NCI-H2081 treated with DMSO at 0.1 percent for 48 hours (cell line): ENCODE results near the gene CTNNBL1.
"Not testable (repeated sequence)": the region's sequence is repeated elsewhere in the genome, so short reads cannot be mapped to it uniquely, and the experiment has no call there.

Experiments
- DNase-seq: peaks from one replicate; lab custom pipeline; 2025; lab: John Stamatoyannopoulos, UW

The CTNNBL1 gene

GRCh38 chr20:37852666-37853065 lies 158.8 kb downstream of the CTNNBL1 start:
- no peak for DNase-seq

GRCh38 chr20:37853823-37854375 lies 160.1 kb downstream of the CTNNBL1 start:
- no peak for DNase-seq

DNA sequence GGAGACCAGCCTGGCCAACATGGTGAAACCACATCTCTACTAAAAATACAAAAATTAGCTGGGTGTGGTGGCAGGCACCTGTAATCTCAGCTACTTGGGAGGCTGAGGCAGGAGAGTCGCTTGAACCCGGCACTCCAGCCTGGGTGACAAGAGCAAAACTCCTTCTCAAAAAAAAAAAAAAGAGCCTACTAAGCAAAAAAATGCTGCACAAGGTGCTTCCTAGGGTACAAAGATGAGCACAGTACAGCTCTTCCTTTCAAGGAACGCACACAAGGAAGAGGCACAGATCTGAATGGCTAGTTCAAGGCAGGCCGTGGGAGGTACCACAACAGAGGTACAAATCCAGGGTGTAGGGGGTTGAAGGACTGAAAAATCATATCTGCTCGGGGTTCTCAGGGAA lies 162.2 kb downstream of the CTNNBL1 start:
- DNase-seq, result not testable (repeated sequence)

DNA sequence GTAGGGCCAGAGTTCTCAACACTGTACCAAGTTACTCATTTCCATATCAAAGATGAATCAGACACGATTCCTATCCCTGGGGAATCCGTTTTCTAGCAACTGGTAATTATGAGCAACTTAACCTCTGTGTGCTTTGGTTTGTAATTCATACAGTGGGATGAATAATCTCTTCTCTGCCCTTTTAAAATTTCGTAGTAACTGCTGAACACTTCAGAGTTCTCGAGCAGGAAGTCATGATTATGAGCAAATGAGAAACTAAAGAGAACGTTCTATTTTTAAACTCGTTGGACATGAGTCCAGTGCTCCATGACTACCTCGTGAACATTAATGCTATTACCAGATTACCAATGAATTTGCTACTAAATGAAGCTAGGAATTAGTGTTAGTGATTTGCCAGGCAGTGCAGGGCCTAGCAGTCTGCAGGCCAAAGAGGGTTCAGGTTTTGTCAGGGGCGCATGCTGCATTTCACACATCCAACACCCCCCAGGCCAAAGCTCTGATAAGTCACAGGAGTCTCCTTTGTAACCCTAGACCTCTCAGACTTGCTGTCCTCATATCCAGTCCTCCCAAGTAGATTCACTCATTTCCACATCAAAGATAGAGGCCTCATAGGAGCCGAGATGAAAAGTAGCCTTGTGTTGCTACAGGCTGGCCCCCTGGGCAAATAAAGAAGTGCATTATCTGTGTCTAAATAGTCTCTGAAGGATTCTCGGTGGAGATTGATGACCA lies 163.3 kb downstream of the CTNNBL1 start:
- no peak for DNase-seq

GRCh38 chr20:37859406-37860171 lies 165.8 kb downstream of the CTNNBL1 start:
- no peak for DNase-seq

- DNase-seq, result no peak
Observed at GRCh38 chr20:37863289-37863688, 169.5 kb downstream of the CTNNBL1 start.

DNA sequence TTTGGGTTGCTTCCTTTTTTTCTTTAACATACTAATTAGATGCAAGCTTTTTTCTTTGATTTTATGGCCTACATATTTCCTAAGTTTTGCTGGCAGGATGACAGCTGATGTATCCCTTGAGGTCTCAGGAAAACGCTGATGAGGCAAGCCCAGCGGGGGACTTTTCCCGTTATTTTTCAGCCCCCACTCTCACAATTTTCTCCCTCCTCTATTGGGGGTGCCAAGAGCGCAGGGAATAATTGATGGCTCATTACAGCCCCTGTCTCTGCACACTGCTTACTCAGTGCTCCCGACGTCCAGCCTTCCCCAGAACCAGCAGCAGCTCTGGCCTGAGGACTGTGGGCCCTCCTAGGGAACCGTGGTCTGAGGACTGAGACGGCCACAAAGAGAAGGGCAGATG lies 170.5 kb downstream of the CTNNBL1 start:
- DNase-seq, result no peak

DNA sequence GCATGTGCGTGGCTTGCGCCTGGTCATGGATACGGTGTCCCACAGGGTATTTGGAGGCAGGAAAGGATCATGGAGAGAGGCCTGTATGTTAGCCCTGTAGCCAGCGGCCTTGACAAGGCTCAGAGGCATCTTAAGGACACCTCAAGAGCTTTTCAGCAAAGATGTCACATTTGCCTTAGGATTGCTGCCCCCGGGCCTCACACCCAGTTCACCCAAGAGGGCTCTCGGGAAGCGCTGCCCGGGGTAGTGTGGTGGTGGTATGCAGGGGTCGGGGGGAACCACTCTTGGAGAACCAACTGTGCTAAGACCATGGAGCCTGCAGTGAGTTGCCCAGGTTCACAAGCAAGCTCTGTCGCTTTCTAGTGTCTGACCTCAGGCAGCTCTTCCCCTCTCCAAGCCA lies 172.2 kb downstream of the CTNNBL1 start:
- DNase-seq, result no peak

DNA sequence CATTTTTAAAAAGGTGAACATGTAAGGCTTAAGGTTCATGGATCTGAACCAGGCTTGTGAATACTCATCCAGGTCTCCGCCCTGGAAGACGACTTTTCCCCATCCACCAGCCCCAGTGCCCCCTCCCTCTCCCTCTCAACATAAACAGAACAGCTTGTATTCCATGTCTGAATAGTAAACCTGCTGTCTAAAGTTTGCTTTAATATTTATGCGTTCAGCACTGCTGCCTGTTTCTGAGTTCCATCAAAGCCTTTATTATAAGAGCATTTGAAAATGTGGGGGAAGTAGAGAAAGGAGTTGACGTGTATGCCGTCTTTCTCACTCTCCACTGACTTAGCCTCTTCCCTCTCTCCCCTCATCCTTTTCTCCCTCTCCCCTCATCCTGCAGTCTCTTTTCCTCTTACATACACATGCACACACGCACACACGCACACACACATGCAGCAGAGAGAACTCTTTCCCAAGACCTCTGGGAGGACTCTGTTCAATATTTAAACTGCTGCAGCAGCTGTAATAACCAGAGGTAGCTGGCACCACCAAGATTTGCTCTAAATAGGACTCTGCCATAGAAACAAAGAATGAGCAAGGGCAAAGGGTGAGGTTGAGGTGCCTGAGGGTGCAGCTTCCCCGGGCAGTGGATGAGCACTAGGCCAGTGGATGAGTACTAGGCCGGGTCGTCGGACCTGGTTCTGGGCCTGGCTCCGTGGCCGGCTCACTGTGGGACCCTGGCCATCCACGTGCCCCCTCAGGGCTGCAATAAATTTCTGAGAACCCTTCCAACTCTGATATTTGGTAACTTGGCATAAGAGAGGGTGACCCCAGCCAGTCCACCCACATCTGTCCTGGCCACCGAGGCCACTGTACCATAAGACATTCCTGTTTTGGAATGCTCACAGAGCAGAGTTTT lies 173.7 kb downstream of the CTNNBL1 start:
- DNase-seq, result no peak

GRCh38 chr20:37868851-37869333 lies 175.1 kb downstream of the CTNNBL1 start:
- no peak for DNase-seq

GRCh38 chr20:37869334-37869861 lies 175.6 kb downstream of the CTNNBL1 start:
- DNase-seq, result no peak

- no peak for DNase-seq
Observed at GRCh38 chr20:37870294-37870693, 176.5 kb downstream of the CTNNBL1 start.

DNA sequence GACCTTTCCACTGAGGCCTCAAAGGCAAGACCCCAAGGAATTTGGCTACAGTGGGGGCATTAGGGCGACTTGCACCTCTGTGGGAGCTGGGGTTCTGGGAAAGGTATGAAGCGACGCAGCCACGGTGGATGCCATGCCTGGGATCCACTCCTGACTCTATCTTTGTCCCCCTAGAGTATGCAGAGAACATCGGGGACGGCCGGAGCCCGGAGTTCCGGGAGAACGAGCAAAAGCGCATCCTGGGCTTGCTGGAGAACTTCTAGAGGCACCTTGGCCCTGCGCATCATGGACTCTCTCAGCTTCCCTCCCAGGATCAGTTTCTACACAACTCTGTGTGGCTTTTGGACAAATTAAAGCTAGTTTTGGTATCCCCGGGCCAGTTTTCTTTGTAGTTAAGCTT lies 177.9 kb downstream of the CTNNBL1 start:
- DNase-seq, result no peak

DNA sequence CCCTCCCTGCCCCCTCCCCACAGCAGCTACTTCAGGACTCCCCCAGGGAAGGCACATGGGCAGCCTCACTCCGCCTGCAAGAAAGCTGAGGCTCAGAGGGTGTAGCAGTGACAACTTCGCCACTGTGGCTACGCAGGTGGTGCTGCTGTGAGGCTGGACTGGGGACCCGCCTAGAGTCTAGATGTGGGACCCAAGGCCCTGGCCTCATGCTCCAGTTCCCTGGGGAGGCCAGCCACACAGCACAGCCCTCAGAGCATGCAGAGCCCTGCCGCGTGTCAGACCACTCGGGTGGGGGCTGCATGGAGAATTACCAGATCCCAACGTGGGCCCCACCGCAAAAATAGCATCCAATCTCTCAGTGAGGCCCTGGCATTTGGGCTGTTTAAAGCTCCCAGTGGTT lies 178.3 kb downstream of the CTNNBL1 start:
- no peak for DNase-seq

DNA sequence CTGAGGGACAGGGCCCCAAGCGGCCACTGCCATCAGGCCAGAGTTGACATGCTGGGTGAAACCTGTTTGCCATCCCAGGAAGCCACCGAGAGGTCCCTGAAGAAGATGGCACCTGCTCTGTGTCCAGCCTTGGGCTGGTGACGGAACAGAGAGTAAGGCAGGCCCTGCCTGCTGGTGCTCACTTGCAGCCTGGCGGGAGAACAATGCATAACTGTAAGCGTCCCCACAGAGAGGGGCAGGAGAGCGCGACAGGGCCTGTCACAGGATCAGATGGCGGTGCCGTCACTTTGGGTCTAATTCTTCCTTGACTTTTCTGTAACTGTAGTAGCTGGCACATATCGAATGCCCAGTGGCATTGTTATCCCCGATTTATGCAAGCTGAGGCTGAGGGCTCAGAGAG lies 180.1 kb downstream of the CTNNBL1 start:
- DNase-seq, result no peak

DNA sequence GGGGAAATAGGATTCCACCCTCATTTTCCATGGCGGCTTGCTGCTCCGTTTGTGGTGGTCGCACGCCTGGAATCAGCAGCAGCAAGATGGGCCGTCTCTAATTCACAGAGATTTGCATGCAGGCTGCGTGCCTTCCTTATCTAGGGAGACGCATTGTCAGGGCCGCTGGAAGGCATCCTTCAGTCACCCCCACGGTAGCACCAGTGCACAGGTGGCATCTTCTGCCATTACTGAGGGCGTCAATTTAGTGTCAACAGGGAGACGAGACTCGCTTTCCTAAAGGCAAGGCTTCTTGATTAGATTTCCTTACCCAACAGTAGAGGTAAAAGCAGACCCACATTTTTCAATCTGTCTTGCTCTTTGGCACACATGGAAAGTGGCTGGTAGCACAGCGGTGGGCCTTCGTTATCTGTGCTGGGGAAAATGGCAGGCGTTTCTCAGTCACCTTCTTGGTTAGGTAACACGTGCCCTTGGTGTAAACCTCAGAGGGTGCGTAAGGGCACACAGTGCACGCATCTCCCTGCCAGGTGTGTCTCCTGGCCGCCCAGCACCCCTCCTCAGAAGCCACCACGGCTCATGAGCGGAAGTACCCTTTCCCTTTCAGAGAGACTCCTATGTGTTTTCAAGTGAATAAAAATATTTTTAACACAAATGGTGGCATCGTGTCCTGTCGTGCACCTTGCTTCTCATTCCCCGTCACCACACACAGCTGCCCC lies 181.8 kb downstream of the CTNNBL1 start:
- no peak for DNase-seq

GRCh38 chr20:37876863-37877262 lies 183.0 kb downstream of the CTNNBL1 start:
- no peak for DNase-seq

DNA sequence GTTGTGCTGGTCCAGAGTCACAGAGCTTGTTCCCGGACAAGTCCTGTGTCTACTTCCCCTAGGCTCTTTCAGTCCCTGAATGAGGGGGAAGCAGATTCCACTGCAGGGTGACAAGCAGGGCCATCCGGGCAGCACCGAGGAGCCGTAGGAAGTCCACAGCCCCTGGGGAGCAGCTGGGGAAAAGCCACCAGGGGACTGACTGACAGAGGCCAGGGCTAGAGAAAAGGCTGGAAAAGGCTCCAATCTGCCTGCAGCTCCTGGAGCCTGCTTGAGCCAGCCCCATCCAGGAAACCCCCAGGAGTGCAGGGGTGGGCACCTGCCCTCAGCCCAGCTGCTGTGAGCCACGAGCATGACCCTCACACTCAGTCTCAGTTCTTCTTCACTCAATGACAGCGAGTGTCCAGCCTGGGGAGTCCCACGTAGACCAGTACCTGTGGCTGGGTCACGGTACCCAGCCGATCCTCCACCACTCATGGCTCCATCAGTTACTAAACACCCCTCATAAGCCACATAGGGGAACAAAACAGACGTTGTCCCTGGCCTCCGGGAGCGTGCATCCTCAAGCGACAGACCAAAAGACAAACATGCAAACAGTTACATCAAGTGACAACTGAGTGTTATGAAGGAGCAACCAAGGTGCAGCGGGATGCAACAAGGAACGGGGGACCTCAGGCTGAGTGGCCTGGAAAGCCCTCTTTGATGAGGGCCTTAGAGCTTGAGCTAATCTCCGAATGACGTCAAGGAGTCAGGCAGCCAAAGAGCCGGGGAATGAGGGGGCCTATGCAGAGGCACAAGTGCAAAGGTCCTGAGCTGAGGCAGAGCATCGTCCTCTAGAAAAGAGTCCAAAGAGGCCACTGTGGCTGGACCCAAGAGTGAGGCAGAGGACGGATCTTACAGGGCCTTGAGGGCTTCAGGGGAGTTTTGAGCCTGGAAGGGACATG lies 184.3 kb downstream of the CTNNBL1 start:
- DNase-seq, result no peak

GRCh38 chr20:37878835-37879599 lies 185.2 kb downstream of the CTNNBL1 start:
- no peak for DNase-seq
